CD1c-positive myeloid dendritic cell (primary cell): ENCODE data around the gene LOC101059915.
A peak's percentile ranks its signal among the peaks of the same experiment; 100 is the strongest.
"Not testable (repeated sequence)": the region's sequence is repeated elsewhere in the genome, so short reads cannot be mapped to it uniquely, and the experiment has no call there.

Experiments
- DNase-seq: peaks from one replicate; pipeline ENCODE4 v3.0.0-alpha.2; 2016; ENCODE audit errors: extremely low spot score

The LOC101059915 gene

GRCh38 chrX:71640002-71640401 lies 27.3 kb upstream of the LOC101059915 start:
- DNase-seq: no peak

- not testable (repeated sequence) for DNase-seq
These were observed 22.9 kb upstream of the LOC101059915 start for GRCh38 chrX:71644406-71644805.

- DNase-seq: no peak
These were observed 16.9 kb upstream of the LOC101059915 start for GRCh38 chrX:71650333-71650969.

GRCh38 chrX:71652405-71652804 lies 14.9 kb upstream of the LOC101059915 start:
- peak; percentile 45 for DNase-seq

- no peak for DNase-seq
These were observed 14.0 kb upstream of the LOC101059915 start for GRCh38 chrX:71653344-71653743.

GRCh38 chrX:71657267-71657666 lies 10.1 kb upstream of the LOC101059915 start:
- no peak for DNase-seq

GRCh38 chrX:71659342-71659741 lies 8.0 kb upstream of the LOC101059915 start:
- DNase-seq: no peak

- DNase-seq: no peak
These were observed 7.4 kb upstream of the LOC101059915 start for GRCh38 chrX:71659959-71660358.

- DNase-seq: no peak
These were observed 6.6 kb upstream of the LOC101059915 start for GRCh38 chrX:71660562-71661416.

- no peak for DNase-seq
These were observed 5.4 kb upstream of the LOC101059915 start for GRCh38 chrX:71661919-71662318.

- not testable (repeated sequence) for DNase-seq
These were observed 4.7 kb upstream of the LOC101059915 start for GRCh38 chrX:71662654-71663053.

GRCh38 chrX:71663238-71663637 lies 4.1 kb upstream of the LOC101059915 start:
- DNase-seq: not testable (repeated sequence)

GRCh38 chrX:71664202-71664601 lies 3.1 kb upstream of the LOC101059915 start:
- not testable (repeated sequence) for DNase-seq

- no peak for DNase-seq
These were observed 2.4 kb upstream of the LOC101059915 start for GRCh38 chrX:71664889-71665491.

- DNase-seq: no peak
These were observed 1.6 kb upstream of the LOC101059915 start for GRCh38 chrX:71665747-71666146.

- no peak for DNase-seq
These were observed 814 bp upstream of the LOC101059915 start for GRCh38 chrX:71666240-71667223.

GRCh38 chrX:71668248-71668595 lies 876 bp downstream of the LOC101059915 start:
- no peak for DNase-seq

GRCh38 chrX:71669492-71669891 lies 2.1 kb downstream of the LOC101059915 start:
- DNase-seq: no peak

GRCh38 chrX:71669947-71670346 lies 2.6 kb downstream of the LOC101059915 start:
- DNase-seq: not testable (repeated sequence)

- DNase-seq: no peak
These were observed 3.9 kb downstream of the LOC101059915 start for GRCh38 chrX:71671043-71671780.

GRCh38 chrX:71671938-71672337 lies 4.6 kb downstream of the LOC101059915 start:
- no peak for DNase-seq
